ENCODE results near the gene ANKRD13D. TPM values are rescaled to one million over a fixed set of nuclear protein-coding genes. Genes with fewer than 3 reads are reported as not detected.

ANKRD13D gene
- total RNA-seq, 1 donor from 2014 or later, result 76.0 TPM

GRCh38 chr11:67301313-67301921 is 12.3 kb downstream of the ANKRD13D start:
- no peak for DNase-seq (ENCODE audit: low spot score, unreplicated experiment)
- peaks cover 11% of the 10 kb centered on the region for H3K36me3 Mint-ChIP-seq (ENCODE audit: insufficient read depth)
- peaks cover 5% of the 10 kb centered on the region for H3K9me3 Mint-ChIP-seq (ENCODE audit: low read depth)
- H3K27ac Mint-ChIP-seq, result no peak overlapping the region
- H3K4me3 Mint-ChIP-seq (ENCODE audit: low read depth), result no peak overlapping the region
- peaks cover 10% of the 10 kb centered on the region for H3K4me1 Mint-ChIP-seq (ENCODE audit: low read depth)
- TF ChIP-seq CTCF (IDR thresholded peaks at IDR 0.05; ENCODE audit: unreplicated experiment), result no peak
- H3K27me3 Mint-ChIP-seq, result no peaks in the 10 kb centered on the region

- TF ChIP-seq CTCF (IDR thresholded peaks at IDR 0.05; ENCODE audit: unreplicated experiment), result no peak
- no peaks in the 10 kb centered on the region for H3K27me3 Mint-ChIP-seq
- peaks cover 10% of the 10 kb centered on the region for H3K4me1 Mint-ChIP-seq (ENCODE audit: low read depth)
- DNase-seq (ENCODE audit: low spot score, unreplicated experiment), result no peak
- no peak overlapping the region for H3K27ac Mint-ChIP-seq
- H3K36me3 Mint-ChIP-seq (ENCODE audit: insufficient read depth), result peaks cover 5% of the 10 kb centered on the region
- peak overlapping the region; percentile 72 for H3K4me3 Mint-ChIP-seq (ENCODE audit: low read depth)
- H3K9me3 Mint-ChIP-seq (ENCODE audit: low read depth), result peaks cover under 1% of the 10 kb centered on the region
Measured at GRCh38 chr11:67301951-67302516, 12.9 kb downstream of the ANKRD13D start.

- peaks cover 10% of the 10 kb centered on the region for H3K4me1 Mint-ChIP-seq (ENCODE audit: low read depth)
- no peak for DNase-seq (ENCODE audit: low spot score, unreplicated experiment)
- no peaks in the 10 kb centered on the region for H3K9me3 Mint-ChIP-seq (ENCODE audit: low read depth)
- H3K36me3 Mint-ChIP-seq (ENCODE audit: insufficient read depth), result peaks cover 5% of the 10 kb centered on the region
- peak overlapping the region; percentile 92 for H3K27ac Mint-ChIP-seq
- no peaks in the 10 kb centered on the region for H3K27me3 Mint-ChIP-seq
- no peak for TF ChIP-seq CTCF (IDR thresholded peaks at IDR 0.05; ENCODE audit: unreplicated experiment)
- H3K4me3 Mint-ChIP-seq (ENCODE audit: low read depth), result peak overlapping the region; percentile 72
Measured at GRCh38 chr11:67302571-67303131, 13.5 kb downstream of the ANKRD13D start.

GRCh38 chr11:67303132-67303834 is 14.2 kb downstream of the ANKRD13D start, which contains the start of gene SSH3:
Gene SSH3 (plus strand): TSS chr11:67303530. CDS start chr11:67303626, 96 bp downstream.
- peak within 1 kb of the TSS; percentile 72 for H3K4me3 Mint-ChIP-seq (ENCODE audit: low read depth)
- H3K27ac Mint-ChIP-seq, result peak within 1 kb of the TSS; percentile 92
- peaks cover 4% of the 10 kb centered on the region for H3K36me3 Mint-ChIP-seq (ENCODE audit: insufficient read depth)
- TF ChIP-seq CTCF (IDR thresholded peaks at IDR 0.05; ENCODE audit: unreplicated experiment), result no peak
- no peaks in the 10 kb centered on the region for H3K27me3 Mint-ChIP-seq
- H3K4me1 Mint-ChIP-seq (ENCODE audit: low read depth), result peaks cover 10% of the 10 kb centered on the region
- peak; percentile 45 for DNase-seq (ENCODE audit: low spot score, unreplicated experiment)
- H3K9me3 Mint-ChIP-seq (ENCODE audit: low read depth), result no peaks in the 10 kb centered on the region

GRCh38 chr11:67303835-67304411 is 14.8 kb downstream of the ANKRD13D start:
- H3K4me3 Mint-ChIP-seq (ENCODE audit: low read depth), result peak overlapping the region; percentile 67
- H3K36me3 Mint-ChIP-seq (ENCODE audit: insufficient read depth), result no peaks in the 10 kb centered on the region
- no peaks in the 10 kb centered on the region for H3K9me3 Mint-ChIP-seq (ENCODE audit: low read depth)
- no peak for DNase-seq (ENCODE audit: low spot score, unreplicated experiment)
- peaks cover 10% of the 10 kb centered on the region for H3K4me1 Mint-ChIP-seq (ENCODE audit: low read depth)
- no peak for TF ChIP-seq CTCF (IDR thresholded peaks at IDR 0.05; ENCODE audit: unreplicated experiment)
- H3K27ac Mint-ChIP-seq, result no peak overlapping the region
- no peaks in the 10 kb centered on the region for H3K27me3 Mint-ChIP-seq

Measured in progenitor cell of endocrine pancreas (in vitro differentiated cells).